SHP77 (cell line): ENCODE data around the gene CASZ1.
A peak's percentile ranks its signal among the peaks of the same experiment; 100 is the strongest.

Experiments
- DNase-seq, 2 experiments: peaks; one replicate each; lab custom pipeline; 2025; lab: John Stamatoyannopoulos, UW

The CASZ1 gene

DNA sequence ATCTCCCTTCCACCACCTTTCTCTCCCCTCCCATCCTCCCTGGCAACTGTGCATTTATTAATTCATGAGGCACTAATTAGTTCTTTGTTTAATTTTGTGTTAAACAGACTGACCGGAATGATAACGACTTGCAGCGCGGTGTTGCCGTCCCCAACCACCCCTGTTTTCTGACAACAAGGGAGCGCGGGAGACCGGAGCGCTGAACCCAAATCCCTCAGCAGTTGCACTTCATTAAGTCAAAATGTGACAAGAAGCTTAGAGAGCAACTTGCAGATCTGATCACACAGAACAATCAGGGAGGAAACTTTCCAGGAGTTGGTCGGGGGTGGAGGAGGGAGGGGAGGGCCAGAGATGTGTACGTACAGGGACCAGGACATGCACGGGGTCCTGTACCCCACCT, 89.2 kb downstream of the CASZ1 start:
- DNase-seq = no peak

- DNase-seq = no peak
Measured at GRCh38 chr1:10706376-10706913, 90.0 kb downstream of the CASZ1 start.

DNA sequence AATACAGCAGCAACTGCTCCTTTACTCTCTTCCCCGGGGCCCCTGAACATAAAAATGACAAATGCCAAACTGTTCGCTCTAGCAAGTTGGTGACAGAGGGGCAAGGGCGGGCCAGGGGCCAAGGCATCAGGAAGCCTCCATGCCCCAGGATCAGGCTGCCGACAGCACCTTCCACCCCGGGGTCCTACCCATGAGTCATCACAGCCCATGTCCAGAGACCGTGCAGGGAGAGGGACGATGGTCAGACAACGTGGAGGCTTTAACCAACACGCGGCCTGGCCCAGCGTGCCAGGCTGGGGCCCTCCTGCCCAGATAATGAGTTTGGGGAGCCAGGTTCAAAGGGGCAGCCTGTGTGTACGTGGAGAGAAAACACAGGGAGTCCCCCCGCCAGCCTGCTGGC, 90.5 kb downstream of the CASZ1 start:
- no peak for DNase-seq

DNA sequence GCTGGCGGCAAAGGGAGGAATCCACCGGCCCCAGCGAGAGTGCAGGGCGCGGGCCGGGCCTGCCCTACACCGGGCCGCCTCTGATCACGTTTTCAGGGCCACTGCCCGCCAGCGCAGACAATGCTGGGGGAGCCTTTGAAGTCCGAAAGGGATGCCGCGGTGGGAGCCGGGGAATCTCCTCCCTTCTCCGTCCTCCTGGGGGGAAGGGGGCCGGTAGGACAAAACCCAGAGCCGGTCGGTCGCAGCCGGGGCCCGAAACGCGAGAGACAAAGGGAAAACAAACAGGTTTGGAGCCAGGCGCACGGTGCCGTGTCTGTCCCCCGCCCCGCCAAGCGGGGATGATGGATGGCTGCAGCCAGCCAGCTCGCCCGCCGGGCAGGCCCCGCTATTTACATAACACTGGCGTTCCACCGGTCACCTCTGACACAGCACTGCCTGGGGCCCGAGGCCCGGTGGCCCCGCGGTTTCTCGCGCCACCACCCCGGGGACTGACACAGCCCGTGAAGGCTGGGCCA, 92.0 kb downstream of the CASZ1 start:
- DNase-seq = no peak

GRCh38 chr1:10703702-10704101, 92.7 kb downstream of the CASZ1 start:
- no peak for DNase-seq

DNA sequence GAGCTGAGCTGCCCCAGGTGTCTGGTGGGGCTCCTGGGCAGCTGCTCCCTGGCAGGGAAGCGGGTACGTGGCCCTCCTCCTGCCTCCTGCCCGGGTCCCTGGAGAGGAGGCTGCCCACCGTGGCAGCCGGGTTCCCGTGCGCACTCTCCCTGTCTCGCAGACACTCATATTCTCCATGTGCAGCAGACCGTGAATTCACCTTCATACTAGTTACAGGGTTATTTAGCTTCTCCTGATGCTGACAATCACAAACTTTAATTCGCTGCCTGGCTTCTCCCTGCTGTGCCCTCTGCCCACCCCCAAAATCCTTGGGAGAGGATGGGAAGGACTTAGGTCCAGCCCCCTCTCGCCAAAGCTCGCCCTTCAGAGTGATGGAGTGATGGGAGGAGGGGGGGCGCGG, 95.3 kb downstream of the CASZ1 start:
- no peak for DNase-seq

GRCh38 chr1:10699470-10699835, 97.0 kb downstream of the CASZ1 start:
- DNase-seq = no peak

DNA sequence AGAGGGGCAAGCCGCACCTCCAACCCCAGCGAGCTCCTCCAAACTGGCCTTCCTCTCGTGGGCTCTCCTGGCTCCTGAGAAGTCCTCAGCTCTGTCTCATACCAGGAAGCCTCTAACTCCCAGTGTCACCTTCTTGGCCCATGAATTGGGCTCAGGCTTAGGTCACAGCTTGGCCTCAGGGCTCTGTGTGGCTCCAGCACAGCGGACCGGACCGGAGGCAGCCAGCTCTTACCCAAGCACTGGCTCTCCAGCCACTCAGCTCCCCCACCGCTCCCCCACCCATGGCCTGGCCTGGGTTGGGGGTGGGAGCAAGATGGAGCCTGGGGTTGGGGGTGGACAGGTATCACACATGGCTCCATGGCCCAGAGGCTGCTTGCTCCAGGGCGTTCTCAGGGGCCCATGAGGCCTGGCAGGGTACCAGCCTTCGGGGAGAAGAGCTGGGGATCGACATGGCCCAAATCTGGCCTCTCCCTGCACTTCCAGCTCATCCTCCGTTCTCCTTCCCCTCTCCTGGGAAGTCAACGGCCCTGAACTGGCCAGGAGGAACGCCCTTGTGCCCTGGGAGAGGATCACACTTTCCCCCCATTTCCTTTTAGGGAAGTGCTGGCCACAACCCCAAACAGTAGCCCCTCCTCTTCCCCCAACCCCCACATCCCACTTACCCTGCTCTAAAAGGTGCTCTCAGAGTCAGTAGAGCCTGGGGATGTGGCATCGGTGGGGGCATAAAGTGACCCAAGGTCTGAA, 97.5 kb downstream of the CASZ1 start:
- no peak for DNase-seq

DNA sequence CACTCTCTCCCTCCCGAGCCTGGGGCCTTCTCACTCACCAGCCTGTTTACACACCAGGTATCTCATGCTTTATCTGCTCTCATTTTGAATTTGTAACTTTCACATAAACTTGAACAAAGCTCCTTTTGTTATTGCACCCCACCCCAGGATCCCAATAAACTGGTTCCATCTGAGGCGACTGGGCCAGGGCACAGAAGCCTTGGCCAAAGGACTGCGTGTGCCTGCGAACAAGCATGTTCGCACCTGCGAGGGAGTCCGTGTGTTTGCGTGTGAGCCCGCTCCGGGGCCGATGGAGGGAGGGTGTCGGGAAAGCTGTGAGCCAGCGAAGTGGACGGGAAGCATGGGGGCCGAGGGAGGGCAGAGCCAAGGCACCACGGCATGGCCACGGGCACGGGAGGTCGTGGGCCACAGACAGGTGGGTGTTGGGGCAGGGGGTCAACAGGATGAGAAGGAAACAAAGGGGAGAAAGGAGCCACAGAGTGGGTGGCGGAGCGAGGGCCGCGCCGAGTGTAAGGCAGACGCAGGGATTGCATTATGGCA, 98.8 kb downstream of the CASZ1 start:
- no peak for DNase-seq

DNA sequence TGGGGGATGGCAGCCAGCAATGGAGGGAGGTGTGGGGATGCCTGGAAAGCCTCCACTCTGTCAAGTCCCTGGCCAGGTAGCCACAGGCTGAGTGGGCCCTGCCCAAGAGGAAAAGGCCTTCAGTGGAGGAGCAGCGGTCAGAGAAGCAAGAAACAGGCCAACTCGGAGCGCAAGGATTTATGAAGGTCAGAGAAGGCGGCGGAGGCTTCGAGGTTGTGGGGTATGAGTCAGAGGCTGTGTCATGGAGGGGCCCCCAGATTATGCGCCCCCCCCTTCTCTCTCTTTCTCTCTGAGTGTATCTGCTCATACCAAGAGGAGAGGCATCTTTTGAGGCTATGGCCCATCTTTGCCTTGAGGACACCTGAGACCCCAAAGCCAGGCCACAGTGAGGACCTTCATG, 99.5 kb downstream of the CASZ1 start:
- no peak for DNase-seq

DNA sequence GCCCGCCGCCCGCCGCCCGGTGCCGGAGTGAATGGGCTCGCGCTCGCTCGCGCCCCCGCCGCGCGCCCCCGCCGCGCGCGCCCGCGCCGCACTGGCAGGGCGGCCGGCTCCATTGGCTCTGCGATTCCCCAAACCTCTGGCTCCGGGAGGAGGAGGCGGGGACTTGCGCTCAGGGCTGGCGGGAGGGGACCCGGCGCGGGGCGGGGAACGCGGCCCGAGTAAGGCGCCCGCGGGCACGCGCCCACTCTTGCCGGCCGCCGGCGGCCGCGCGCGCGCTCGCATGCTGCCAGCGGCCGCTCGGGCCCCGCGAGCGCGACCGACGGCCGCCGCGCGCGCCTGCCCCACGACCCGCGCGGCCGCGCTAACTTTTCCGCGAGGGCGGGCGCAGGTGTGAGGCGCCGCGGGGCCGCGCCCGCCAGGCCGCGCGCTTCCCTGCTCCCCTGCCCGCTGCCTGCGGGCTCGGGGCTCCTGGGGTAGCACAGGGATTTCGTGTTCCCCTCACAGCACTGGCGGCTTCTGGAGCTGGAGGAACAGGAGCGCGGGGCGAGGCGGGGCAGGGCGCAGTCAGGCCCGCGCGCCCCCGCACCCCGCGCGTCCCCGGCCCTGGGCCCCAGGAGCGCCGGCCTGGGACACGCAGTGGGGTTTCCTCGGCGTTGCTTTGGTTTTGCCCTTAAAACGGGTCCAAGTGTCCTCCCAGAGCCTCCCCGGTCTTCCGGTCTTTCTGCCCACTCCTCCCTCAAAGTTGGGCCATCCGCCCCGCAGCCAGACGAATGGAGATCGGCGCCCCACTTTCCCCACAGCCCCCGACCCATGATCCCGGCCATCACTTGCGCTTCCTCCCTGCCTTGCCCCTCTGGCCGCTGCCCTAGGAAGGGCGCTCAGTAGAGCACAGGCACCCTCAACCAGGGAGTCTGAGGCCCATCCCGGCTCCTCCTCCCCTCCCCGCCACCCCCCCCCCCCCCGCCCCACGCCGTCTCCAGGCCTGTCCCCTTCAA, 101.5 kb downstream of the CASZ1 start:
- DNase-seq = peak; percentile 67 to 87

GRCh38 chr1:10694274-10694632, 102.2 kb downstream of the CASZ1 start:
- DNase-seq = no peak

- no peak for DNase-seq
Measured at GRCh38 chr1:10693497-10694273, 102.8 kb downstream of the CASZ1 start.

DNA sequence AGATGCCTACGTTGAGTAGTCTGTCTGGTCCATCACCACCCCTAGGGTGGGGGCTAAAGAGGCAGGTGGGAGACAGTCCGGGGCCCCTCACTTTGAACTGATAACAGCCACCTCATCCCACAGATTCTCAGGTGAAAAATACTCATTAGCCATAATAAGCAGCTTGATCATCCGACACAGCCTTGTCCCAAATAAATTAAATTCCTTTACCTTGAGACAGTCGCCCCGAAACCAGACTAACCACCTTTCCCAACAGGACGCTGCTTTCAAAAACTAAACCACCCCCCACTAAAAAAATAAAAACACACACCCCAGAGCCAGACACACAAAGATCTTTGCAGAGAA, 103.3 kb downstream of the CASZ1 start:
- DNase-seq = no peak

DNA sequence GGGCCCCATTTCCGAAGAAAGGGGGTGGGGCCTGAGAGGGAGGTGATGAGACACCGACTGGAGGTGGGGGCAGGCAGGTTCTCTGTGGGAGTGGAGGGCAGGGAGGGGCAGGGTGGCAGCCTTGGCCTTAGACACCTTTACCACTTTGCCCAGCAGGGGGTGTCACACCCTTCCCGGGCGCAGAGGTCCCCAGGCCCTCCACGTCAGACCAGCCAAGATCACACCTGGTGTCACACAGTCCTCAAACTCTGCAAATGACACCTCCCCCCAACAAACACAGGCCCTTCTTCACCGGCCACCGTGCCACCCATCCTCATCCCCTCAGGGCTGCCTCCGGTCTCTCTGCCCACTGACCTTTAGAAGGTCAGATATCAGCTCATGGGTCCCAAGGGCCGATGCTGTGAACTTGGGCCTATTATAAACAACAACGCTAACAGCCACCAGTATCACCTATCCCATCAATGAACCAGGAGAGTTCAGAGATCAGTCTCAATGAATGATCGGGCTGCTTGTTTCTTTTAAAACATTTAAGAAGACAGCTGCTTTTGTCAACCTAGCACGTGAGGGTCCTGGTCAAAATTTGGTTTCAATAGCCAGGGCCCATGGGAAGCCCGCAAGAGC, 103.9 kb downstream of the CASZ1 start:
- DNase-seq = peak; percentile 34 to 69

DNA sequence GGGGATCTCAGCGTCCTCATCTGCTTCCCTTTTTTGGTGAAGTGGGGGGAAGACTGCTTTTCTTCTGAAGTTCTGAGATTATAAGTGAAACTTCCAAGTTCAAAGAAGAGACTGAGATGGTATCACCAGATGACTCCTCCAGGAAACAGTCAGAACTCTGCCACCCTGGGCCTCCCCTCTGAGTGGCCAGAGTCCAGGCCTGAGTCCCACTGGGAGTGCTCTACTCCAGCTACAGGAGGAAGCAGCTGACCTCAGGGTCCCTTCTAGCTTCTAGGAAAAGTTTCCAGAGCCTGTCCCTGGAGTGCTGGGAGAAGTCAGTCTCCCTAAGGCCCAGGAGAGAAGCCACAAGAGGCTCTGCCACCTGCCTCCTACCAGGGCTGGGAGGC, 104.7 kb downstream of the CASZ1 start:
- no peak for DNase-seq

- no peak for DNase-seq
Measured at GRCh38 chr1:10691075-10691739, 105.2 kb downstream of the CASZ1 start.

- no peak for DNase-seq
Measured at GRCh38 chr1:10690484-10690883, 106.0 kb downstream of the CASZ1 start.

DNA sequence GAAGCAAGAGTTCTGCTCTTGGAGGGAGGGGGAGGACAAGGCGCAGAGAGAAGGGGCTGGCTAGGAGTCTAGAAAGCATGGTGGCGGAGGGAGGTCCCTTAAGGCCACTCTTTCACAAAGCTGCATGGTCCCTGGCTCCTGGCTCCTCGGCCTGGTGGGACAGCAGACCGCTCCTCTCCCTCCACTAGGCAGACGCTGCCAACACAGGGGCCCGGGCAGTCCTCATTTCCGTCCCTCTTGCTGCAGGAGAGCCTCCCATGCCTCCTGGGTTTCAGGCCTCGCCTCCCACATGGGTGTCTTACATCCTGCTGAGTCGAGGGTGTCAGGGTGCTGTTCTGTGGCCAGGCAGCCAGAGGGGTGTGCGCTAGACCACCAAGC, 108.0 kb downstream of the CASZ1 start:
- DNase-seq = no peak

GRCh38 chr1:10687782-10688408, 108.6 kb downstream of the CASZ1 start:
- DNase-seq = no peak
